Skeletal muscle satellite cell (primary cell): ENCODE results near the gene BCL10. TPM values are rescaled to one million over a fixed set of nuclear protein-coding genes. Genes with fewer than 3 reads are reported as not detected.

ENCODE experiments used
- small RNA-seq: library from RNA; depleted of rRNA; stranded (forward); fragments of <200 nt; gene quantifications from one replicate; pipeline ENCODE3, GENCODE V24; 2012

BCL10 gene

Small RNA genes within 50 kb of the gene (small RNA-seq; reads per million reads assigned to genes)
- not detected for gene RF00019
